HS-5 (cell line): ENCODE measurements around the gene SHC1.

Experiments
- DNase-seq: peaks from one replicate; pipeline ENCODE4 v3.0.0-alpha.2; 2012; ENCODE audit warnings: low read depth

The SHC1 gene

DNA sequence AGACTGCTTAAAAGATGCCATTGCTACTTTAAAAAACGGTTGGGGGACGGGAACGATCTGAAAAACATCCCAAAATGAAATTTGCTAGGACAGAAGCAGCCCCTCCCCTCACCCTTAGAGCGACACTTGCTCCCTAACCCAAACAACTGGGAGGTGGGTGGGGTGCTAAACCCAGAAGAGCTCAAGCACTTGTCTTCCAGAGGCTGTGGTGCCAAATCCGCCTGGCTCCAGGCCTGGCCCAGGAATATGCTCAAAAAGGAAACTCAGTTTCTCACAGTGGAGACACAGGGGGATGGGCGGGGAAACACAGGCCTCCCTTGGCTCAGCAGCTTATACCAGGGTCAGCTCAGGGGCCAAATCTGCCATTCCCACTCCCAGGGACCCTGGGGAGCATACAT lies 14.0 kb downstream of the SHC1 start:
- no peak for DNase-seq

DNA sequence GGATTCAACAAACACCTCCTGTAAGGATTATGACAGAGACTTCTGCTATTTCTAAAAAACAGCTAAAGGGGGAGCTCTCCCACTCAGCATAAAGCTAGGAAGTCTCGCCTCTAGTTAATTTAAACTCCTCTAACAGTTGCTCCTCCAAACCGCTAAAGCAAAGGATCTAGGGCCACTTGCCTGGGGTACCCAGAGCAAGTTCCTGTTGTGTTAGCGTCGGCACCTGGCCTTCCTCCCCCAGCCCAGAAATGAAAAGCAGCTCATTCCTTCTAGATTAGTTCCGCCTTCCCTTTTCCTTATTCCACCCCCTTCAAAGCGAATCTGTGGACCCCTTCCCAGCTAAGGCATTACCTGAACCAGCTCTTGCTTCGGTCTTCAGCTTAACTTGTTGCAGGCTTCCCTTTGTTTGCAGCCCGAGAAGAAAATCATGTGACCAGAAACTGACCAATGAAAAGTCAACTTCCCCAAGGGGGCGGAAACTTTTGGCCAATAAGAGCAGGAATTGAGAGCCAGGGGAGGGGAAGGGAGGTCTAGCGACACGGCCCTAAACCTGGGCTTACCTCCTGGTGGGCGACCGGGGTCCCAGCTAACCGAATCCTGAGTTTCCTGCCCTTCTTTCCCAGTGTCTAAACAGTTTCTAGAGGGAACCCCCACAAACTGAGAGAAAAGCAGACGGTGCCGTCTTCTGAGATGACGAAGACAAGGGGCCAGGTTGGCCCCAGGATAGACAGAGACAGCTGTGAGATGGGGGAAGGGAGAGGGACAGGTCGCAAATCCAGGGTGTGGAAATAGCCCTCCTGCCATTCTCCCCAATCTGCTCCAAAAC lies 14.6 kb downstream of the SHC1 start, which contains the start of gene PBXIP1:
Gene PBXIP1 (minus strand): TSS at position 382 of the 826 bp plus-strand sequence. CDS start 2,378 bp downstream, outside the sequence.
- DNase-seq, result peak; percentile 71

DNA sequence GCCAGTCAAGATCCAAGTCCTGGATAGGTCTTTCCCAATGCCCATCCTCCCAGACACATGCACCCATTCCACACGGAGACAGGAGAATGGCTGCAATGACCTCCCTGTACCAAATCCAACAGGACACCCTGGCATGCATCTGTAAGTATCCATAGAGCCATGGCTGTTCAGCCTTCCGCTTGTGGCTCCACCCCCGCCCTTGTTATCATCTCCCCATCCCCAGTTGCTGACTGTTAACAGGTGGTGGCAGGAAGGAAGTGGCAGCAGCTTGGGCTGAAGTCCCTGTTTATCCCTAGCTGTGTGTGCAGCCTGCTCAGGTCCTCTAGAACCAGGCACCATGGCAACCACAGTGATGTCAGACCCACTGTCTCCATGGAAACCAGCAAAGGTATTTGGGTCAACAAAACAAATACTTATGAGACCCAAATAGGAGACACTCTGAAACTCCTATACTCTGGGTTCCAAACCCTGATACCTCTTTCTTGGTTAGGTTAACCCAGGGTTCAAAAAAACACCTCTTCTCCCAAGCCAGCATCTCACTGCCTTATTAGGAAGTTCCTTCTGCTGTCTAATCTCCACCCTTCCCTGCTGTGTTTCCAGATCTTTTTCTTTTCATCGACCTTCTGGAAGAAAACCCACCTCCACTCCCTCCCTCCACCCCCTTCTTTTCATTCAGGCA lies 15.4 kb downstream of the SHC1 start:
- no peak for DNase-seq

DNA sequence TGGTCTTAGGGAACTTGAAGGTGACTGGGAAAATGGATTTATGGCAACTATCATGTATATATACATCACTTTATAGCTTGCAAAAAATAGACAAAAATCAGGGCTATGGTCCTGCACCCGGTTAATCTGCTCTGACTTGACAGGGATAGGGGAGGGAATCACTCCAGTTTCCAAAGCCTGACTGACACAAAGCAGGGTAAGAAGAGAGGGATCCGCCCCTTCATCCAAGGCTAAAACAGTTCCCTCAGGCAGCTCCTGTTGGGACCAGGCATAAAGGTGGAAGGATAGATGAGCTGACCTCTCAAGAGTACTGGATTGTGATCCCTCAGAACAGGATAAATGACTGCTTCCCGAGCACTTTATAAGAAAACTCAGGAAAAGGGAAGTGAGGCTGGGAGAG lies 16.0 kb downstream of the SHC1 start:
- DNase-seq, result no peak

DNA sequence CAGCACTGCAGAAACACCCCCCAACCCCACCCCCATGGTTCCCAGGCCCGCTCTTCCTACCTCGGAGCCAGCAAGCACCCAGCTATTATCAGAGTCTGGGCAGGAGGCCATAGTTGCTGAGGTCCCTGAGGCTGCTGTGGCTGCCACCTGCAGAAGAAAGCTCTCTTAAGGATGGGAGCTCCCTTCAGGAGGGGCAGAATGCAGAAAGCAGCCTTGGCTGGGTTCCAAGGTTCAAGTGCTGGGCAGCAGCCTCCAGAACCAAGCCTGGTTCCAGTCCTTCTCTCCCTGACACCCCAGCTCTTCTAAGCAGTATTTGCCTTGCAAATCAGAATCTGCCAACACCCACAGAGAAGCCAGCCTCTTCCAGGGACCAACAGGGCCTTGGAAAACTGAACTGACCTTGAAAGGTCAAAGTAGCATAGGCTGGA lies 16.9 kb downstream of the SHC1 start:
- no peak for DNase-seq

DNA sequence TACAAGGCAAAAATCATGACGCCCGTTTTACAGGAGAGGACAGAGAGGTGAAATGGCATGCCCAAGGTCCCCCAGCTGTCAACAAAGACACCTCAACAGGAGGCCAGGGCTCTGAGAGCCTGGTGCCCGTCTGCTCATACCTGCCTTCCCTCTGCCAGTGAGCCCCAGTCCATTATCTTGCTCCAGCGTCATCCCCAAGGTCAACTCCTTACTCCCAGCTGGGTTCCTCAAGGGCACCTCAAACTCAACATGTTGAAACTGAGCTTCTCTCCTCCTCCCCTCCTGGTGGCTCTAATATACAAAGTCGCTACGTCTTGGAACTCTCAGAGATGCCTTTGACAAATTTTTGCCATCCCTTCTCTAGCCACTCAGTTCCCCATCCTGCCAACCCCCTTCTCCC lies 17.9 kb downstream of the SHC1 start:
- no peak for DNase-seq

DNA sequence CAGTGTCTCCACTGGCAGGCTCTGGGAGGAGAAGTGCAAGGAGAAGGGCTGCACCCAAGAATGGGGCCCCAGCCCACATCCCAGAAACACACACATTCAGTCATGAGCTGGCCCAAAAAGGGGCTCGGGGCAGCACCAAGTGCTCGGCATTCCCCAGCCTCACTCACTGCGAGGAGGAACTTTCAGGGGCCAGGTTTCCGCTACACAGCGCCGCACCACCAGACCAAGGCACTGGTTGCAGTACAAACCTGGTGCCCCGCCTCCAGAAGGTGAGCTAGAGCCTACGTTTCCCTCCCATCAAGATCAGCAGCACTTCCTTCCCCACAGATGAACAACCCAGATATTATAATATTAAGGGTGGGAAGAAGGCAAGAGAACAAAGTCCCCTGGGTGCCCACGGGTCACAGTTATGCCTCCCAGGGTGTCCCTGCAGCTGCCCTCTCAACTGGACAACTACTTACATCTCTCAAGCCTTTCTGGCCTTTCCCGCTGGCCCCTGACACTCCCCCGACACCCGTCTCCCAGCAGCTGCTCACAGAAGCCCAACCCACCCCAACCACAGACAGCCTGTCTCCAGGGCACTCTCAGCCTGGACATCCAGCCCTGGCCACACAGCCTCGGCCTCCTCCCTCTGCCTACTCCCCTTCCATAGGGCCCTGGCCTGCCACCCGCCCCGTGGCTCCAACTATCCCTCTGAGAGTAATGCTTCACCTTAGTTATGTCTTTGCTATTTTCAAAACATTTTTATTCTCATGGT lies 18.5 kb downstream of the SHC1 start:
- no peak for DNase-seq

DNA sequence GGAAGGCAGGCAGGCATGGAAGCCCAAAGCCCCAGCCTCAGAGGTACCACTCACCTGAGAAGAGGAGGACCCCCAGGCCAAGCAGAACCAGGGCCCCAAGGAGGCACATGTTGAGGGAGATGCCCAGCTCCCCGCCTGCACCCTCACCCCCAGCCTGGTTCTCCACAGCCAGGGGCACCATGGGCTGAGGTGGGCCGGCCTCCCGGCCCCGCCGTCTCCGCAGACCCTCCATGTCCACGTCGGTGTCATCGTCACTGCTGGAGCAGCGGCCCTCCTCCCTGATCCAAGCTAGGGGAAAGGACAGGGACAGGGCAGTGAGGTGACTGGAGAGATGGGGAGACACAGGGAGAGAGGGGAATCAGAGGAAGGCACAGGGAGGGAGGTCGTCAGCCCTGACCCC lies 22.5 kb downstream of the SHC1 start:
- no peak for DNase-seq

DNA sequence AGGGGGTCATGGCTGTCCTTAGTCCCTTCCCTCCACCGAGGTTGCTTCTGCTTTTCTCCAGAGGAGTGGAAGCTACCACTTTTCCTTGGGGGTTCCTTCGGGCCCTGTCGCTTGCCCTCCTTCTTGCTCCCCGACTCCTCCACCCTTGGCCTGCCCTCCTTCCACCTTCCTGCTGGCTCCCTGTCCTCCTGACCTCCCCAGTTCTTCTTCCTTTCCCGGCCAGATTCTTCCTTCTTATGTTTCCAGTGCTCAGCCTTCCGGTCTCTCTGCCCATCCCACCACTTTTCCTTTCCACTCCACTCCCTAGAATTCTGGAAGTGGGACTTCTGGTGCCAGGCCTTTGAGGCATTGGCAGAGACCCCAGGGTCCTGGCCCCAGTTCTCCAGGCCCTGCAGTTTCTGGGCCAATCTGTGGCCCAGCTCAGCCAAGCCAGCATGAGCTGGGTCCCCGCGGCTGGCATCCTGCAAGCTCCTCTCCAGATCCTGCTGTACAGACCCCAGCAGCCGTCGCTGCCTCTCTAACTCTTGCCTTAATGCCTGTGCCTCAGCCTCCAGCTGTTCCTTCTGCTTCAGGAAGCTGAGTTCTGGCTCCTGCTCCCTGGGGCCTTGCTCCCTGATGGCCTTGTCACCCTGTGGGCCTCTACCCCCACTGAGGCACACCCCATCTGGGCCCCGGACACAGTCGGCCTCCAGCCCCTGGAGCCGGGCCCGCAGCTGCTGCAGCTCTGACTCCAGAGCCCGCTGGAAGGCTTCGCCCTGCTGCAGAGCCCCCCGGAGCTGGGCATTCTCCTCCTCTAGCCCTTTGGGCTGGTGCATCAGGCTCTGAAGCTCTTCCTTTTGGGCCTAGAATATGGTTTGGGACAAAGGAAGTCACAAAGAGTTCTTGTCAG lies 24.3 kb downstream of the SHC1 start:
- no peak for DNase-seq

DNA sequence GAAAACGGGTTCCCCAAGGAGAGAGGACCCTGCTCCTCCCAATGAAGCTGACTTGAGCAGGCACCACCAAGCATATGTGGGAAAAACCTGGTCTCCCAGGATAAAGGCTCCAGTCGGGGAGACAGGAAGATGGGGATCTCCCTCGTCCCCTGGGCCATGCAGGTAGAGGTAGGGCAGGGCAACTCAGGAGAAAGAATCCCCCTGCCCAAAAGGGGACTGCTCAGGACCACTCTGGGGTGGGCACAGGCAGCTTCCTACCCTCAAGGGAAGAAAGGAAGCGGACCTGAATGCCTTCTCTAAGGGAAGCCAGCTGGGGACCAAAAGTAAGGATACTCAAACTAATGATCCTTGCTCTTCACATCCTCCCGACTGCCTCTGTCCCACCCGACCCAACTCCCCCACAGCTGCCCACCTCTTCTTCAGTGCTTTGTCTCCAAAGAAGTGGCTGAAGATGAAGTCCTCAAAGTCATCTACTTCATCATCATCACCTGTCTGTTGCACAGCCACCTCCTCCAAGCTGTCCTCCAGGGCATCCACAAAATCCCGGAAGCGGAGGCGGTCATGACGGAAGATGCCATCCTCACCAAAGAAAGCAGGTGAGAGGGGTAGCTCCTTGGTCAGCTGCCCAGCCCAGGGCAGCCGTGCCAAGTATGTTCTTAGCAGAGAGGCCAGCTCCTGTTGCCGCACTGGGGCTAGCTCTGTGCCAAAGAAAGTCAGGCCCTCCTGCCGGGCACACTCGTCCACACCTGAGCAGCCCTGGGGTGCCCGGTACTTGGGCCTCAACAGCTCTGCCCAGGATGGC lies 25.2 kb downstream of the SHC1 start:
- DNase-seq, result no peak

DNA sequence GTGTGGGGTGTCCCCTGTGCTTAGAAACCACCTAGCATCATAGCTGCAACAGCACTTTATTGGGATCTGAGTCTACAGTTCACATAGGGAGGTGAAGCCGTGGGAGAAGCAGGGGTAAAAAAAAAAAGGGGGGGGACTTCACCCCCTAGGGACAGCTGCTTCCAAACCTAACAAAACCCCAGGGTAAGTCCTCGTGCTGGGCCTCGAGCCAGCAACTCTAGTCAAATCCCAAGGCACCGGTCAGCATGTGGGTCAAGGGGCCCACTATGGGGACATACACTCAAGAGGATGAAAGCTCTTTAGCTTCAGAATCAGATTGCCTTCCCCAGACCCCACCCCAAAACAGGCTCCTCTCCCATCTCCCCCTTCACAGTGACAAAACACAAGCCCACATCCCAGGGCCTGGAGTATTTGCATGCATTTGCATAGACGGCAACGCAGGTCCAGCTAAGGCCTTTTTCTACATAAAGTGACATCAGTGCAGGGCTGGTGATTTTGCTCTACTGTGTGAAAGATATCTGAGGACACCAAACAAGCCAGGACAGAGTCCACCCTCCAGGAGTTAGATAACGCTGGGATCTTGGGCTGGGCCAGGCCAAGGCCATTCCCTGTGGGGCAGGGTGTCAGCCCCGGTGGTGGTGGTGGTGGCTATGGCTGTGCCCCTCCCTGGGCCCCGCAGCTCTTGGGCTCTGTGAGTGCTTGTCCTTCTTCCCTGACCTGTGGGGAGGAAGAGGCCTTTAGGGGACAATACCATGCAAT lies 26.0 kb downstream of the SHC1 start:
- DNase-seq, result no peak

DNA sequence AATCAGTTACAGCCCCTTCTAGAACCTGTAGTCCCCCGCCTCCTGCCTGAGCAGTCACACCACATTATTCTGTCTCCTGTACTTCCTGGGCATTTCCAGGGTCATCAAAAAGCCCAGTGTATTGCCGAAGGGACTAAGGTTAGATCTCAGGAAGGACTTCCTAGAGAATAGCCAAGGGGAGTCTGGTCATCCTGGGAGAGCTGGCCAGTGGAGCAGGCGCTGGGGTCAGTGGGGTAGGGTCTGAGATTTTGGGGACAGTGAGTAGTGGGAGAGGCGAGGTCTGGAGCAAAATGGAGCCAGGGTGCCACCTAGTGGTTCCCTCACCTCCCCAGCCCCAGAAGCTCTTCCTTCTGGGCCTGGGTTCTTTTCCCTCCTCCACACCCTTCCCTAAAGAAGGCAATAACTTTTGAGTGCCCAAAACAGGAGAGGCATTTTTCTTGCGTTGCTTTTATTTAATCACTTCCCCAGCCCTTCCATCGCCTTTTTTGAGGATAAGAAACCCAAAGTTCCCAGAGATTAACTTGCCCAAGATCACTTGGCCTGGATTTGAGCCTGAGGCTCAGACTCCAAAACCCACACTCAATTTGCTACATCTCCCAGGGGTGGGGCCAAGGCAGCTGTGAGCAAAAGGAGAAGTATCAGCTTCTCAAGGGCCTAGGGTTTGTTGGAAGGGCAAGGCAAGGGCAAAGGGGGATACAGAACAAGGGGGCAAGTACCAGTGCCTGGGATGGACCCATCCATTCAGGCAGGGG lies 26.7 kb downstream of the SHC1 start:
- no peak for DNase-seq

DNA sequence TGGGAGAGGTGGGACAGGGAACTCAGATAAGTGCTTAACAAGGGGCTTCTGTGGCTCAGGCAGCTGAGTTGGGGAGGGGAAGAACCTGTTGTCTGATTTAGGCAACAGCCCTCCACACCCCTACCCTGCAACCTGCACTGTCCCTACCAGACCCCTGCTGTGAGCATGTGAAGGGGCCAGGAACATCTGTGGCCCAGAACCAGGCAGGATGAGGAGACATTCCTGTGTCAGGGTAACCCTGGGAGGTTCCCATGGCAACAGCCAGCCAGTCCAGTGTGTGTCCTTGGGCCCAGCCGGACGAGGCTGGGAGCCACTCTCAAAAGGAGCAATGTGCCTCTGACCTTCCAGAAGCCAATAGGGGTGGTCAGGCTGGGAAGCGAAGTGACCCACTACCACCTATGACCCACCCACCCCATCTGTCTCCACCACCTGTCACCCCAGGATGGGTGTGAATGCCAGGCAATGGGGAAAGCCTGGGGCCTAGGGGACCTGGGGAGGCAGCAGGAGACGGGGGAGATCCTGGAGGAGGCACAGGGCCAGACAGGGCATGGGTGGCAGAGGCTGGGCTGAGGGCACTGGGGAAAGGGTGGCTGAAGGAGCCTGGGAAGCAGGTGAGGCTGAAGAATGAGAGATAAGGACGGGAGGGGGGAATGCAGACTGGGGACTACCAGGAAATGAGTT lies 29.1 kb downstream of the SHC1 start:
- DNase-seq, result no peak

DNA sequence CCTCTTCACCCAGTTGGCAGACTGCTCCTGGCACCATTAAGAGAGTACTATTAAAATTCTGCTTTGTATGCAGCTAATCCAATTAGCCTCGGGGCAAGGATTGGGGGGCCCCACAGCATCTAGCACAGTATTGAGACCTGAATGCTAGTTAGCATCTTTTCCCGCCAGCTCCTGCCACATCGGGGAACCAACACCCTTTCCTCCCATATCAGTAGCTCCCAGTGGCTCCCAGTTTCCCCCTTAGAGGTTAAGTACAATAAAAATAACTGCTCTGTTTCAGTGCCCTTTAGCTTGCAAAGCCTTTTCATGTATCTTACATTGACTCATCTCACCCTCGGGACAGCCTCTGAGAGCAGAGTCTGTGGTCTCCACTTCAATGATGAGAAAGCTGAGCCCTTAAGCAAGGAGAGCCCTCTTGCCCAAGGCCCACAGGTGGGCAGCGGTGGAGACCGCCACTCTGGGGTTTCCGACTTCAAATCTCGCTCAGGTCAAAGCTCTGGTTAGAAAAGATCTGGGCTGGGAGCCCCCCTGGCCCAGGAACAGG lies 29.8 kb downstream of the SHC1 start:
- no peak for DNase-seq

DNA sequence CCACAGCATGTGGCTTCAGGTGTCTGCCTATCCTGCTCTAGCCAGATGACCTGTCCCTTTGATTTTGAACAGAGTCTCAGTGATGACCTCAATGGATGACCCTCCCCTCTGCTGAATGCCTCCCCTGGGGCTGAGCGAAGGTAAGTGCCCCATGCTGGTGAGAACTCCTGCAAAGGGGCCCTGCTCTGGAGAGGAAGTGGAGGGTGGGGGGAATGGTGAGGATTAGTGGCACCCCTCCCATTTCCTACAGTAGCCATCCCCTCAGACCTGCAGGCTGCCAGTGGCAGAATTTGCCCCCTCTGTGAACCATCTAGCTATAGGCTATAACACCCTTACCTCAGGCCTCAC lies 30.4 kb downstream of the SHC1 start:
- no peak for DNase-seq

DNA sequence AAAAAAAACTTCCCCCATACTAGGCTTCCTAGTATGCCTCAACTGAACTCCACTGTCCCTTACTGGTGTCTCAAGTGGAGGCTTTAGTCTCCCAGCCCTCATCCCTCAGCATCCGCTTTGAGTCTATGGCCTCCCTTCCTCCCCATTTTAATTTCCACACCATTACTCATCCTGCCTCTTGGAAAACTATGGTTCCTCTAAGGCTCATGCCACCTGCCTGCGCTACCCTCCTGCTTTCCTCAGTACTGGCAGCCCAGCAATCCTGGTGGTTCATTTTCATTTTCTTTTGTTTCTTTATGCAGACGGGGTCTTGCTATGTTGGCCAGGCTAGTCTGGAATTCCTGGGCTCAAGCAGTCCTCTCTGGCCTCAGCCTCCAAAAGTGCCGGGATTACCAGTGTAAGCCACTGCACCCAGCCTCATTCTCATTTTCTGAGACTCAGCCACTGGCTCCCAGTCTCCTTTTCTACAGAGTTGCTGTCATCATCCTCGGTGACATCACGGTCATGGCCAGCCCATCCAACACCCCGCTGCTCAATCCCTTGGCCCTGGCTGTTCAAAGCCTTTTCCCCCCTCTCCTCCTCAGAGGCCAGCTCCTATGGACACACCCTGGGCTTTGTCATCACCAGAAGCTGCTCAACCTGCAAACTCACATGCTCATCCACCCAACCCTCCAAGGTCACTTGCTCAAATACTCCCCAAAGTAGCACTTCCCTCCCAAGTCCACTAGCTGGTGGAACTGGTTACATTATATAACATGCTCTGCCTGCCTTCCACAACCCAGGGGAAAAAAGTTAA lies 31.7 kb downstream of the SHC1 start:
- DNase-seq, result no peak

DNA sequence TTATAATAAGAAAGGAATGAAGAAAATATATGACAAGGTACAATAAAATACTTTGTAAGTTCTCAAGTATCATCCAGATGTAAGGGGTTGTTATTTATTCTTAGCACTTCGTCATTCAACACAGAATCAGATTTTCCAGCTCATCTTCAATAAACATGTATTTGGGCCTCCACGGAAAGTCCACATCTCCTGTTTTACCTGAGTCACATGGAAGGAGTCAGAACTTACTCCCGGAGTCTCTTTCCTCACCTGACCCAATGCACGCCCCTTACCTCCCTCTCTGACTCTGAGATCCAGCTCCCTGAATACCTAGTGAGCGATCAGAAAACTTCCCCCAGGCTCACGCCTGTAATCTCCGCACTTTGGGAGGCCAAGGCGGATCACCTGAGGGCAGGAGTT lies 32.6 kb downstream of the SHC1 start:
- DNase-seq, result no peak
